ENCODE results near the gene CARS1.

DNA sequence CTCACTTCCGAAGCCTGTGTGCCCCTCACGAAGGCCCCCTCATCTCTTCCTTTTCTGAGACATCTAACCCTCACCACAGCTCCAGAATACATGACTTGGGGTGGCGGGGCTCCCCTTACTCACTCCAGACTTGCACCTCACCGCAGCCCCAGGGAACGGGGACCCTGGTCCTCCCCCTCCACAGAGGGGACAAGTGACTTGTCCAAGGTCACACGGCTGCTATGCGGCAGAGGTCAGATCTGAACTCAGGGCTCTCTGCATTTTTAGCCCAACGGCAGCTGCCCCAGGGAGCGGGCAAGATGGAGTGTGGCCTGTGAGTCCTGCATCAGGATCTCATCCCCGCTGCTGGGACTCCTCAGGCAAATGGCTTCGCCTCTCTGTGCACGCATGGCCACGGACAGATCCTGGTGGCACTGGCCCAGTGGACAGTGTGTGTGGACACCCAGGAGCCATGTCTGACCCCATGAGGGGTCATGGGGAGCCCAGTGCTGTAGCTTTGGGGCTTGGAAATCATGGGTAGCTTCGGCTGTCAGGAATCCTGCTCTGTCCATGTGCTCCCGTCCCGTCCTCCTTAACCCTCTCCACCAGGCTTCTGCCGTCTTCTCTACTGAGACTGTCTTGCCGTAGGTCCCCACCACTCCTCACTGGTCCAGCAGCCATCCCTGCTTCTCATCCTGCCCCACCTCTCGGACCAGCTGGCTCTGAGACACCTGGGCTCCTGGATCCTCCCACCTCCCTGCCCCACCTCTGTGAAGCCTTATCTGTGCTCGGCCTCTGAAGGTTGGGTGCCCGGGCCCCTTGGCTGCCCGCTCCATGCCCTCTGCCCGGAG, 48.0 kb upstream of the CARS1 start:
- TF ChIP-seq, protein P1, sequence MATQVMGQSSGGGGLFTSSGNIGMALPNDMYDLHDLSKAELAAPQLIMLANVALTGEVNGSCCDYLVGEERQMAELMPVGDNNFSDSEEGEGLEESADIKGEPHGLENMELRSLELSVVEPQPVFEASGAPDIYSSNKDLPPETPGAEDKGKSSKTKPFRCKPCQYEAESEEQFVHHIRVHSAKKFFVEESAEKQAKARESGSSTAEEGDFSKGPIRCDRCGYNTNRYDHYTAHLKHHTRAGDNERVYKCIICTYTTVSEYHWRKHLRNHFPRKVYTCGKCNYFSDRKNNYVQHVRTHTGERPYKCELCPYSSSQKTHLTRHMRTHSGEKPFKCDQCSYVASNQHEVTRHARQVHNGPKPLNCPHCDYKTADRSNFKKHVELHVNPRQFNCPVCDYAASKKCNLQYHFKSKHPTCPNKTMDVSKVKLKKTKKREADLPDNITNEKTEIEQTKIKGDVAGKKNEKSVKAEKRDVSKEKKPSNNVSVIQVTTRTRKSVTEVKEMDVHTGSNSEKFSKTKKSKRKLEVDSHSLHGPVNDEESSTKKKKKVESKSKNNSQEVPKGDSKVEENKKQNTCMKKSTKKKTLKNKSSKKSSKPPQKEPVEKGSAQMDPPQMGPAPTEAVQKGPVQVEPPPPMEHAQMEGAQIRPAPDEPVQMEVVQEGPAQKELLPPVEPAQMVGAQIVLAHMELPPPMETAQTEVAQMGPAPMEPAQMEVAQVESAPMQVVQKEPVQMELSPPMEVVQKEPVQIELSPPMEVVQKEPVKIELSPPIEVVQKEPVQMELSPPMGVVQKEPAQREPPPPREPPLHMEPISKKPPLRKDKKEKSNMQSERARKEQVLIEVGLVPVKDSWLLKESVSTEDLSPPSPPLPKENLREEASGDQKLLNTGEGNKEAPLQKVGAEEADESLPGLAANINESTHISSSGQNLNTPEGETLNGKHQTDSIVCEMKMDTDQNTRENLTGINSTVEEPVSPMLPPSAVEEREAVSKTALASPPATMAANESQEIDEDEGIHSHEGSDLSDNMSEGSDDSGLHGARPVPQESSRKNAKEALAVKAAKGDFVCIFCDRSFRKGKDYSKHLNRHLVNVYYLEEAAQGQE (IDR thresholded peaks at IDR 0.05; ENCODE audit: insufficient replicate concordance, low read depth): no peak
- TF ChIP-seq, protein P2, sequence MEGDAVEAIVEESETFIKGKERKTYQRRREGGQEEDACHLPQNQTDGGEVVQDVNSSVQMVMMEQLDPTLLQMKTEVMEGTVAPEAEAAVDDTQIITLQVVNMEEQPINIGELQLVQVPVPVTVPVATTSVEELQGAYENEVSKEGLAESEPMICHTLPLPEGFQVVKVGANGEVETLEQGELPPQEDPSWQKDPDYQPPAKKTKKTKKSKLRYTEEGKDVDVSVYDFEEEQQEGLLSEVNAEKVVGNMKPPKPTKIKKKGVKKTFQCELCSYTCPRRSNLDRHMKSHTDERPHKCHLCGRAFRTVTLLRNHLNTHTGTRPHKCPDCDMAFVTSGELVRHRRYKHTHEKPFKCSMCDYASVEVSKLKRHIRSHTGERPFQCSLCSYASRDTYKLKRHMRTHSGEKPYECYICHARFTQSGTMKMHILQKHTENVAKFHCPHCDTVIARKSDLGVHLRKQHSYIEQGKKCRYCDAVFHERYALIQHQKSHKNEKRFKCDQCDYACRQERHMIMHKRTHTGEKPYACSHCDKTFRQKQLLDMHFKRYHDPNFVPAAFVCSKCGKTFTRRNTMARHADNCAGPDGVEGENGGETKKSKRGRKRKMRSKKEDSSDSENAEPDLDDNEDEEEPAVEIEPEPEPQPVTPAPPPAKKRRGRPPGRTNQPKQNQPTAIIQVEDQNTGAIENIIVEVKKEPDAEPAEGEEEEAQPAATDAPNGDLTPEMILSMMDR (IDR thresholded peaks at IDR 0.05; ENCODE audit: insufficient read depth, low read length): no peak
- TF ChIP-seq POLR2AphosphoS5 (IDR thresholded peaks at IDR 0.05; ENCODE audit: low read depth) (no peak), GABPA (IDR thresholded peaks at IDR 0.05; ENCODE audit: low read depth) (no peak), SPI1 (IDR thresholded peaks at IDR 0.05; ENCODE audit: borderline replicate concordance, low read depth) (no peak)

Data from HL-60 (cell line).